Amniotic stem cell (primary cell): ENCODE measurements around the gene UFD1.
"Not testable (repeated sequence)": the region's sequence is repeated elsewhere in the genome, so short reads cannot be mapped to it uniquely, and the experiment has no call there.

Experiments used
- DNase-seq: peaks from one replicate; lab custom pipeline; 2025; lab: John Stamatoyannopoulos, UW

Gene UFD1

DNA sequence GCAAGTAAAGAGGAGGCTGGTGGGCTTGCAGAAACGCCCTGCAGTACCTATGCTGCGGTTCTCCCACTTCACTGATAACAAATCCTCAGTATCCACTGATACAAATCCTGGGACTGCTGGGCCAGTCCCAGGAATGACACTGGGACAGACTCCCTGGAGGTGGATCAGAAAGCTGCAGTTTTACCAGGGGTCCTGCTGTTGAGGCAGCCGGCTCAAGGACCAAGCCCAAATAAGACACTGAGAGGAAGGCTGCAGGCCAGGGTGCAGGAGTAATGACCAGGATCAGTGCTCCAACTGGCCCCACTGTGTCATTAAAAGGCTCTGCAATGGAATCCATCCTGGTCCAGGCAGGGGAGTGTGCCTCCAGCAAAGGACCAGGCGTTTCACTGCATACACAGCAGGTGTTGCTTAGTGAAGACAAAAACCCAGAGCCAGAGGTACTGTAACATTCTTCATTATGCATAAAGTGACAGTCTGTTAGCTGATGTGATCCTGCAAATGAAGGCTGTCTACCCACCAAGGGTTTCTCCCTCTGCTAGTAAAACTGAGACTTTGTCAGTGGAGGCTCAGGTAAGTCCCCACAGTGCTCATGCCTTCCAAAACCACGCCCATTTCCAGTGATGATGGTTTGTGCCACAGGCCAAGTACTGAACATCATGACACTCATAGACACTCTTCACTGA is 30.1 kb downstream of the UFD1 start:
- DNase-seq = no peak

DNA sequence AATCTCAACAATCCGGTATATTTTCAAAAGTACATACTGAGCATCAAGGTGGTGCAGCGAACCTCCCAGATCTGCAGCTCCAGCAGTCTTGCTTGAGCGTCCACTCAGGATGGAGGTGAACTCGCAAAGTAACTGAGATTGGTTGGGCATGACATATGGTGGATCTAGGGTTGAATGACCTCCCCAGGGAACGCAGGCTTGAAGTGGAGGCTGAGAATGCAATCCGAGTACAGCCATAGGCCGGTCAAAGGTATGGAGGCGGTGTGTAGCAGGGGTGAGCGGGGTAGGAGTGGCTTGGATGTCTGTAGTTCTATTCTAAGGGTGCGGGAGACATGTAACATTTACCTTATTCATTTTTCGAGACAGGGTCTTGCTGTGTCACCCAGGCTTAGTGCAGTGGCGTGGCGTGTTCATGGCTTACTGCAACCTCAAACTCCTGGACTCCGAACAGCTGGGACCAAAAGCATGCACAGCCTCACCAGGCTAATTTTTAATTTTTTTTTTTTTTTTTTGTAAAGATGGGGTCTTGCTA is 30.9 kb downstream of the UFD1 start:
- no peak for DNase-seq

DNA sequence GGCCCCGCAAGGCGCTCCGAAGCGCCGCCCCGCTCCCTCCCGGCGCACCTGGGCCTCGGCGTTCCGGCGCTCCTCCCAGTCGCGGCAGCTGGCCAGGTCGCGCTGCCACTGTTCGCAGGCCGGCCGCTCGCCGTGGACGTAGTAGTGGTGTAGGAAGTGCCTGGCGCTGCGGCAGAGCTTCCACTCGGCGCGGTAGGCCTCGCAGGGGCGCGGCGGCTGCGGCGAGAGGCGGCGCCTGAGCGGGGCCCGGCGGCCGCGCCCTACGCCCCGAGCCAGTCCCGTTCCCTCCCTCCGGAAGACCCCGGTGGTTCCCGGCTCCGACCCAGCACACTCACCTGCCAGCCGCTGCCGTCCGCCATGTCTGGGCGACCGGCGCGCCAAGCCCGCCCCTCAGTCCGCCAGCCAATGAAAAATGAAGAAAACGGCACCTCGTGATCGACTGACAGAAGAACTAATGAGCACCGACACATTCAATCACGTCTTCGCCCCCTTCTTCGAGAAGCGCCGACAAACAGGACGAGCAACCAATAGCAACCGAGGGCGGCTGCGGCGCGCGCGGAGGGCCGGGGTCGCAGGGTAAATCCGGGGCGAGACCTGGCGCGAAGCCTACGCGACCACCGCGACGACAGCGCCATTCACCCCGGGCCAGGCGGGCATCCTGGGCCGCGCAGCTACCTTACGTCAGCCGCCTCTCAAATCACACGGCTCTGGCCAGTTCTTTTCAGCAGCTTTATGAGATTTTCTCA is 31.5 kb downstream of the UFD1 start, which contains the start of gene C22orf39:
Gene C22orf39 (minus strand): TSS at position 382 of the 746 bp plus-strand sequence. CDS start 23 bp downstream, at position 359.
- DNase-seq = peak; percentile 75

DNA sequence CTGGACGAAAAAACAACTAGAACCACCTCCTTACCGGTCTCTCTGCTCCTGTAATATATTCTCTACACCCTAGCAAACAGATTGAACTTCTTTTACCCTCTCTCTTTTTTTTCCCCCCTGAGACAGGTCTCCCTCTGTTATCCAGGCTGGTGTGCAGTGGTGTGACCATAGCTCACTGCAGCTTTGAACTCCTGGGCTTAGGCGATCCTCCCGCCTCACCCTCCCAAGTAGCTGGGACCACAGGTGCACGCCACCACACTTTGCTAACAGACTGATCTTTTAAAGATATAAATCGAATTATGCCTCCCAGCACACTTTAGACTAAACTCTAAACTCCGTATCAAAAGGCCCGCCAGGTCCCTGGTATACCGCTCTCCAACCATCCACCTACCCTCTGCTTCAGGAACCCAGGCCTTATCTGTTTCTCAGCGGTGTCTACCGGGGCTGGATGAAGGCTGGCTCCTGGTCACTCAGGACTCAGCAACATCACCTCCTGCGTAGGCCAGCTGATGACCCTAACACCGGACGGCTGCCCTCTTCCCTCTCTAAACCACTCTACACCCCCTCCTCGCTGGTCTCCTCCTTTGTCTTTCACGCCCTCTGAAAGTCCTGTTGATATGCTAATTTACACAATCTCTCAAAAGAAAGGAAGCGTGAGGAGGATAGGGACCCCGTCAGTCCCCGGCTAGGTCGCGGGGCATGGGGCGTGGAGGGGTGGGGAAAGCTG is 32.2 kb downstream of the UFD1 start:
- DNase-seq = no peak

DNA sequence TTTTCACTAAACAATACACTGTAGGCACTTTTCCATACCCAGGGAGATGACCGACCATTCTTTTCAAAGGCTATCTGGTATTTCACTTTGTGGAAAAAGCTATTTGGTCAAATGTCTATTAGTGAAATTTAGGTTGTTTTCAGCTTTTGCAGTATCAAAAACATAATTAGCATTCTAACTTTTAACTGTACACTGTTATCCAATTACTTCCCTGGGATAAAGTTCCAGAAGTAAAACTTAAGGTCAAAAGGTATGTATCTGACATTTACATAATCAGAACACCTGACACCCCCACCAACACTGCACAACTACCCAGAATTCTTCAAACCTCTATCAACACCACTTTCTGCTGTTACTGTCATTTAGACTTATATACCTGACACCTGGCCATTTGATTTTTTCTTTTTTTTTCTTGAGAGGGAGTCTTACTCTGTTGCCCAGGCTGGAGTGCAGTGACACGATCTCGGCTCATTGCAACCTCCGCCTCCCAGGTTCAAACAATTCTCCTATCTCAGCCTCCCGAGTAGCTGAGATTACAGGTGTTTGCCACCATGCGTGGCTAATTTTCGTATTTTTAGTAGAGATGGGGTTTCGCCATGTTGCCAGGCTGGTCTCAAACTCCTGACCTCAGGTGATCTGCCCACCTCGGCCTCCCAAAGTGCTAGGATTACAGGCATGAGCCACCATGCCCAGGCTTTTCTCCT is 33.6 kb downstream of the UFD1 start:
- not testable (repeated sequence) for DNase-seq

DNA sequence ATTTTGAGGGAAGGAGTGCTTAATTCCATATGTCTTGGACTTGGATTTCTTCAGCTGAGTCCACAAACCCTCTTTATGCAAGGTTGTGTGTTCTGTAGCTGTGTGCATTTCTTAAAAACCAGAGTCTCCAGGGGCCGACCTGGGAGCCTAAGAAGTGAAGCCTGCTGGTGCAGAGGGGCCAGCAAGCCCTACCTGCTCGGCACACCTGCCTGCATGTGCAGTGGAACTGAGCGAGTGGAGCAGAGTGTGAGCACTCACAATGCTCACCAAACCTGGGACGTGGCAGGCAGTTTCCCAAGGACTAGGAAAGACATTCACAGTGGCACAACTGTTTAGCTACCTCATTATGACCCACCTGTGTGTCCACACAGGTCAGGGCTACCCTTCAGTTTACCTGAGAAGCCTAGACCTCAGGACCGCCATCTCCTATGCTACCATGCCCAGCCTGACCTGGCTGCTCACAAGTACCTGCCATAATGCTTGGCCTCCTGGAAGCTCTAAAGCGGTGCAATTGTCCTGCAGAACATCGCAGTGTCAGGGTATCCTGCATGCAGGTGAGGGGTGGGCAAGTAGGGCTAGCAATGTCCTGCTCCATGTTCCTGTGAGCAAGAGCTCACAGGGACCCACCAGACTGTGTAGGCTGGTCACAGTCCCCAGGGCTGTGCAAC is 35.3 kb downstream of the UFD1 start:
- no peak for DNase-seq

DNA sequence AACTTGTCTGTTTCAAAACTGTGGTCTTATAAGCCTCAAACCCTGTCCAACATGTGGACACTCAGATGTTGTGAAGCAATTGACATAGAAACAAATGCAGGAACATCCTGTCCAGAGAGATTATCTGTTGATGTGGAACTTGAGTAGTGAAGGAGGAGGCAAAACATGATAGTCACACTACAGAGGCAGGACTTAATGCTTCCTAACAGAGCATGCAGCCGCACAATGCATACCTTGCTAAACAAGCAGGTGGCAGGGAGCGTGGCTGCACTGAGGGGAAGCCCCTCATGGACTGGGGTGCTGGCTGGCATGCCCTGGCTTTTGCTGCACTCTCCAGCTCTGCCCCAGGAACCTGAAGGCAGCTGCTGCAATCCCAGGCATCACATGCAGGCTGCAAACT is 36.8 kb downstream of the UFD1 start:
- DNase-seq = no peak

DNA sequence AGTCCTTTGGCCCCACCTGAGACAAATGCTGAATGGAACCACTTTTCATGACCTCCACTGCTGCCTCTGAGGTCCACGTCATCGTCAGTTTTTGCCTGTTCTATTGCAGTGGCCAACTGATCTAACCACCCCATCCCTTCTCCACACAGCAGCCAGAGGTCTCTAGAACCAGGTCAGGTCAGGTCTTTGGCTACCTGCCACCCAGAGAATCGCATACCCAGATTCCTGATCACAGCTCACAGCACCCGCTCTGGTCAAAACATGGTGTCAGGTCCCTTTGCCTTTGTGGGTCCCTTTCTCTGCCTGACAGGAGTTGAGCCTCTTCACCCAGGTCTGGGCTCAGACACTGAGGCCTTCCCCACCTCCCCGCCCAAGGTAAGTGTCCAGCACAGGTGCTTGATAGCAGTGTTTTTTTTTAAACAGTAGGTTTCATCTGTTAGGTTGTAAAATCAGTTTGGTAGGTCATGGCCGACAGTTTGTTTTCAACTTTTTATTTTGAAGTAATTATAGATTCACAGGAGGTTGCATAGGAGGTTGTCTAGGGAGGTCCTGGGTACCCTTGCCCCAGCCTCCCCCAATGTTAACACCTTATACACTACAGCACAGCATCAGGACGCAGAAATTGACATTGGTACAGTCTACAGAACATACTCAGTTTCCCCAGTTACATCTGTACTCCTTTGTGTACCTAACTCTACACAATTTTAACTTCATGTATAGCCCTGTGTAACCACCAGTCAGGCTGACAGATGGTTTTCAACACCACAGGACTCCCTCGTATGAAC is 38.4 kb downstream of the UFD1 start:
- DNase-seq = no peak

DNA sequence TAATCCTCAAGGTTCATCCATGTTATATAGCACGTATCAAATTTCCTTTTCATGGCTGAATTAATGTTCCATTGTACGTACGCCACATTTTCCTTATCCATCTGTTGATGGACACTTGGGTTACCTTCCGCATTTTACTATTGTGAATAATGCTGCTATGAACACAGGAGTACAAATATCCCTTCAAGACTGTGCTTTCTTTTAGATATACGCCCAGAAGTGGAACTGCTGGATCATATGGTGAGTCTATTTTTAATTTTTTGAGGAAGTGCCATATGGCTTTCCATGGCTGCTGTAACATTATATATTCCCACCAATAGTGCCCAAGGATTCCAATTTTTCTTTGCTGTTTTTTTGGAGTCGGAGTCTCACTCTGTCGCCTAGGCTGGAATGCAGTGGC is 40.7 kb downstream of the UFD1 start:
- DNase-seq = no peak

DNA sequence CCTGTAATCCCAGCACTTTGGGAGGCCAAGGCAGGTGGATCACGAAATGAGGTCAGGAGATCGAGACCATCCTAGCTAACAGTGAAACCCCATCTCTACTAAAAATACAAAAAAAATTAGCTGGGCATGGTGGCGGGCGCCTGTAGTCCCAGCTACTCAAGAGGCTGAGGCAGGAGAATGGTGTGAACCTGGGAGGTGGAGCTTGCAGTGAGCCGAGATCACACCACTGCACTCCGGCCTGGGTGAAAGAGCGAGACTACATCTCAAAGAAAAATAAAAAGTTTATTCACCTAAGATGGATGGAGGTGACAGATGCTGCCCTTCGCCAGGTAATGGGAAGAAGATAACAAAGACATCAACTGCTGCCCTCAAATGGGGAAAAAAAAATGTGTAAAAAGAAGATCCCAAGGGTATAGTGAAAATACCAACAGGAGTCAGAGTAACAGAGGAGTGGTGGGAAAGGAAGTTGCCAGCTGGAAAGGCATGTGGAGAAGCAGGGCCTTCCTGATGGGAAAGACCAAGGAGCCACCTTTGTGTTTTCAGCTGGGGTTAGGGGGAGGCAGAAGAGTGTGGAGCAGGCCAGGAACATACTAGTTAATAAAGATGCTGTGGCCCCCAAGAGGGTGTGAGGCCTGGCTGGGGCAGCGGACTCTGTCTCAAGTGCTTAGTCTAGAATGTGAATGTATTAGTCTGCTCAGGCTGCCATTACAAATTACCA is 42.4 kb downstream of the UFD1 start:
- not testable (repeated sequence) for DNase-seq

DNA sequence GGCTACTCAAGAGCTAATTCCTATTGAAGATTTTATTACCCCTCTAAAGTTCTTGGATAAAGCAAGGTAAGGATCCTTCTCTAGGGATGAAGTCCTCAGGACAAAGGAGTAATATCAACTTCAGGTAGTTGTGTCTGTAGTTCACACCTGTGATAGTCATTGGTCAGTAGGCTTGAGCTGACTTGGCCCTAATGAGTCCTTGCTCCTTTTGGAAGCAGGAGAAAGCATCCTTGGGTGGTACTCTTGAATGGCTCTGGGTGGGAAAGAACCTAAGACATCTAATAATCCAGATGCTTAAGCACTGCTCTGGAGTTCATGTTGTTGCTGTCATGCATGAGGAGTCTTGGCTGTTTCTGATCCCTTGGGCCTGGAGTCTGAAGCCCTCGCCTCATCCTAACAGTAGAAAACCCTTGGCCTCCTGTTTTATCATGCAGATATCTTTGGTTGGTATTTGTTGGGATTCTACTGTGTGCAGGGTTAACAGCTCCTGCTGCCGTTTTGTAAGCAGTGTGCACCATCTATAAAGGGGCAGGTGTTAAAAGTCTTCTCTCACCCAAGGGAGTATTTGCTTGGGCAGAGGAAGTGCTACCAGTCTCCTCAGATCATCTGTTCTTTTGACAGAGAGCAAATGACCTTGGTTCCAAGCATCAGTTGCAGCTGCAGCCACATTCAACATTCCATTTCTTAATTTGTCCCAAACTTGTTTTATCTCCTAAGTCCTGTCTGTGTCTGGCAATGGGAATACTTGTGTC is 44.0 kb downstream of the UFD1 start:
- DNase-seq = no peak

DNA sequence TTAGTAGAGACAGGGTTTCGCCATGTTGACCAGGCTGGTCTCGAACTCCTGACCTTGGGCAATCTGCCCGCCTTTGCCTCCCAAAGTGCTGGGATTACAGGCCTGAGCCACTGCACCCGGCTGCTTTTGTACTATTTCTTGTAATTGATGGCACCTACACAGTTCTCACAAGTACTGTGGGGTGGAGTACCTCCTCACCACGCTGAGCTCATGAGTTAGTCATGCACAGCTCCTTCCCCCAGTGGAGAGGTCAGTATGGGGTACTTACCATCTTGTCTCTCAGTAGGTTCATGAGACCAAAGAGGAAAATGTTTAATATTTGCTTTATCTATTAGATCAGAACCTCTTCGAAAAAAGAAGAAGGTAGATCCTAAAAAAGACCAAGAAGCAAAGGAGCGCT is 44.6 kb downstream of the UFD1 start:
- no peak for DNase-seq

DNA sequence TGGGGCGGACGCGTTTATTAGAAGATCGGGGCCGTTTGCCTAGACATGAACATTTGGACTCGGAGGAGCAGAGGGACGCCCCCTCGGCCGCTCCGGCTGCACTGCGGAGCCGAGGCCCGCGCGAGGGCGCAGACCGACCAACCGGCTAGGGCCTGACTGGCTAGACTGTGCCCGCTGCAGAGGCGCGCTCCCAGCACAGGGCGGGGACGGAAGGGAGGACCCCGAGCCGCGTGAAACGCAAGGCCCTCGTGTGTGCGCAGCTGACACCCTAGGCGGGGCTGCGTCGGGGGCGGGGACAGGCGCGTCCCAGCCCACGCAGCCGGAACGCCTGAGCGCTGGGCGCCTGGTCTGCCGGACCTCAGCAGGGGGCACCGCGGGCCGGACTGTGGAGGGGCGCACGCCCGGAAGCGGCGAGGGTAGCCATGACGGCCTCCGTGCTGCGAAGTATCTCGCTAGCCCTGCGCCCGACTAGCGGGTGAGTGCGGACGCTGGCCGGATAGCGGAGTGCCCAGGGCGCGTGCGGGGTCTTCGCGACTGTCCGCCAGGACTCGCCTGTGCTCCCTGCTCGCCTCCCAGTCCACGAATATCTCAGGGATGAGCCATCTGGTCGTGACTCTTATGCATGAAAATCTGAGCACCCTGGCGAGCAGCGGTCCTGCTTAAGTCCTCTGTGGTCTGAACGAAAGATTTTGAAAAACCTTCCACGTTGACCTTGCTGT is 46.7 kb downstream of the UFD1 start, which contains the start of gene MRPL40:
Gene MRPL40 (plus strand): TSS at position 413 of the 719 bp plus-strand sequence. CDS start 10 bp downstream, at position 423.
- peak; percentile 60 for DNase-seq

DNA sequence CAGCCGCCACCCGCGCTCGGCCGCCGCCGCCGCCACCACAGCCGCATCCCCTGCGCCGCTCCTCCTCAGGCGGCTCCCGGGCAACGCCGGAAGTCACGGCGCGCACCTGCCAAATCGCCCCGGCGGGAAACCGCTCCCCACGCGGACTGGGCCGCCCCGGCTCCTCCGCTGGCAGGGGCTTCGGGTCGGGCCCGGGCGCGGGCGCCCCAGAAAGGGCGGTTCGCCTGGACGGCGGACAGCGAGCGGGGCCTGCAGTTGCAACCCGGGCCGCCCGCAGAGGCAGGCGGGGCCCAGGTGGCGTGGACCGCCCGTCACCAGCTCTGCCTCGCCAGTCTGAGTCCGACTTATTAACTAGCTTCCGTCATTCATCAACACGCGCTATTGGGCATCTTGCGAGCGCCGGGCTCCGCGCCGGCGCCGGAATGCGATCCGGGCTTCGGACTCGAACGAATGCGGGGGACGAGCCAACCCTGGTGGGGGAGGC is 47.3 kb downstream of the UFD1 start, which contains the start of gene HIRA:
Gene HIRA (minus strand): TSS at position 85 of the 484 bp plus-strand sequence. CDS start 257 bp downstream, outside the sequence.
- DNase-seq = no peak

DNA sequence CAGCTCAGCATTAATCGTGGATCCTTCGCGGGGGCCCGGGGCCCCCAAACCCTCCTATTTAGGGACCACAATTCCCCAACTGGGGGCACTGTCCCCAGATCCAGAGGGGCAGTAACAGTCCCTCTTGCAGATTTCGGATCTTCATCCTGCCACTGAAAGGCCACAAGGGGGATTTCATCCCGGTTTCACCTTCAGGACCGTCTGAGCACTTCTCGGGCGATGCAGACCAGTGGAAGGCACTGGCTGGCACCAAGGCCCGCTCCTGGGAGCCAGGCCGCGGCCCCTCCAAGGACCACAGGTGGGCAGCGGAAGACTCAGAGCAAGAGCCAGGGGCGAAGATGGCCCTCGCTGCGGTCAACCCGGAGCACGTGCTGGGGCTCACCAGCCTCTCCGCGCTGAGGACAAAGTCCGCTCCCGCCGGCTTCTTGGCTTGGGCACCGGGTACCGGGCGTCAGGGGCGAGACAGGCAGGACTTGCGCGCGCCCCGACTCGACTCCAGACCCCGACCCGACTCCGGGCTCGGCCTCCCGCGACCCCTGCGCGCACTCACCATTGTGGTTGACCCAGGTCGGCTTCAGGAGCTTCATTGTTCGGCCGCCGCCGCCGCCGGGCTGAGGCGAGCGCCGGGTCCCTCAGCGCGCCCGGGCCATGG is 48.0 kb downstream of the UFD1 start:
- DNase-seq = no peak

DNA sequence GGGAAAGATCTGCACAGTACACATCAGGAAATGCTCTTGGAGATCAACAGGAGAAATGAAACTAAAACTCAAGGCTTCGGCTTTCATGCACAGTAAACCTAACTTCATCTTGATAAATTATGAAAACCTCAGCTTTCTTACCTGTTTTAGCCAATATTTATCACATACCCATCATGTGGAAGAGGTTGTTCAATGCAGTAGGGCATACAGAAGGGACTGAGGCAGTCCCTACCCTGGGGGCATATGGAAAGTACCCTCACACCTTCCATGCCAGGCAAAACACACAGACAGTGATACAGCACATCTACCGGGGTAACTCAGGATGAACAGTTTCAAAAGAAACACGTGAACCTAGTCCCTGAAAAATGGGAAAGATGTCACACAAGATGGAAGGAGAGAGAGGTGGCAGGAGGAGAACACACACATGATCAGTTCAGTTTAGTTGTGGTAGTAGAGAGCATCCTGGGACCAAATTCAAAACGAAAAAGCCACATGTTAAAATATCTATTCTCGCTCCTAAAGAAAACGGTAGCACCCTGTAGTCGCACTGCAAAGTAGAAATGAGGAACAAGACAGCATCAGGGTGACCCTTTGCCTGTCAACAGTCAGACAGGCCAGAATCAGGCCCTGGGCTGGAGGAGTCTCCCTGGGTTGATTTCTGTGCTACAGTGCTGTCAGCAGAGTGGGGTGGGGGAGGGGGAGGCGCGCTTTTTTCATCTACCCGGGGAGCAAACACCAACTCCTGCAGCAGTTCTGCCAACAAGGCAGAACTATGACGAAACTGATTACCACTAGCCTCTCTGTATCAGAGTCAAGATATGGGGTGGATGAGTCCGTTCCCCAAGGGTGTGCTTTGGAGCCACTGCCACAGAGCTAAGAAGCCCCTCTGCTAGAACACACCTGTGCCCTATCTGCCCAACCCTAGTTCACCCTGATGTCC is 48.8 kb downstream of the UFD1 start:
- DNase-seq = no peak

DNA sequence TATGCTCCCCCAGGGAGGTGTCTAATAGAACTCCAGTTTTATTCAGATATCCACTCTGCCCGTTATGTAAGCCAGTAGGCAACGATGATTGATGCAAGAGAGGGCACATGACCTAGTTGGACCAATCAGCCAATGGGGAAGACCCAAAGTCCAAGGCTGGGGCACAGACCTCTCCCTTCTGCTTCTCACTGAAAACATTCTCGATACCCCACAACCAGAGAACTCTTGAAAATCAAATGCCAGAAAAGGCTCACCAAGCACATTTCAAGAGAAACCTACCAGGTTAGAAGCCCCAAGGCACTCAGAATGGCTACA is 54.9 kb downstream of the UFD1 start:
- no peak for DNase-seq
